Gastroesophageal sphincter (tissue), 3 donors: ENCODE results near the gene EIF2AK2.

Source experiments
- CTCF ChIP-seq, 4 experiments: fragments of 200-600 bp in 2 of 4; fragments of 450-650 bp in 2 of 4; sonication (generic) in 1 of 4; IDR thresholded peaks; one replicate each; pipeline ENCODE4 v1.5.1; 2017 to 2019; ENCODE audit warnings: antibody characterized with exemption in 4 of 4, mild to moderate bottlenecking in 2 of 4, moderate library complexity in 2 of 4
- POLR2A ChIP-seq, 2 donors: fragments of 450-650 bp; IDR thresholded peaks; one replicate each; pipeline ENCODE4 v1.6.1; 2017; ENCODE audit warnings: antibody characterized with exemption in 2 of 2, mild to moderate bottlenecking in 2 of 2, moderate library complexity in 1 of 2
- POLR2AphosphoS5 ChIP-seq: sonication (generic); formaldehyde crosslinking; IDR thresholded peaks from one replicate; pipeline ENCODE4 v1.6.1; 2017; ENCODE audit warnings: antibody characterized with exemption

GRCh38 chr2:37105150-37105549 is 51.6 kb downstream of the EIF2AK2 start:
- no peak for TF ChIP-seq CTCF (IDR thresholded peaks at IDR 0.05)
- no peak for TF ChIP-seq POLR2A (IDR thresholded peaks at IDR 0.05)
- no peak for TF ChIP-seq POLR2AphosphoS5
